ENCODE measurements around the gene CNNM4.

- TF ChIP-seq CTCF (conservative IDR thresholded peaks at IDR 0.05 in 1 of 2, IDR thresholded peaks at IDR 0.05 in 1 of 2; ENCODE audit: extremely low read depth in 1 of 2, insufficient read depth in 1 of 2, low read depth in 1 of 2, low read length in 2 of 2) (no peak), EZH2 (IDR thresholded peaks at IDR 0.05; ENCODE audit: borderline replicate concordance, low read length) (no peak)
These were observed 44.3 kb upstream of the CNNM4 start for GRCh38 chr2:96716388-96716787.

All from mammary epithelial cell (primary cell).